Erythroblast (primary cell): ENCODE results near the gene SOX1.

Source experiments
- GATA1 ChIP-seq: IDR thresholded peaks from 2 replicates; pipeline ENCODE4 v1.6.1; 2011; ENCODE audit warnings: low read depth, mild to moderate bottlenecking, control low read depth, low read length, moderate library complexity
- POLR2A ChIP-seq: IDR thresholded peaks from 2 replicates; pipeline ENCODE4 v1.6.1; 2011; ENCODE audit warnings: mild to moderate bottlenecking, low read length

- TF ChIP-seq POLR2A (no peak), GATA1 (no peak)
Measured at GRCh38 chr13:112034846-112035245, 32.1 kb upstream of the SOX1 start.
